GM21723 (cell line): ENCODE results near the gene FJX1.
A peak's percentile ranks its signal among the peaks of the same experiment; 100 is the strongest.

Experiments used
- ATAC-seq: cut with Tn5 transposase; IDR thresholded peaks from one replicate; pipeline ENCODE4 v1.9.1; 2021; ENCODE audit warnings: mild to moderate bottlenecking, moderate library complexity; ENCODE audit not compliant: unreplicated experiment

FJX1 gene

DNA sequence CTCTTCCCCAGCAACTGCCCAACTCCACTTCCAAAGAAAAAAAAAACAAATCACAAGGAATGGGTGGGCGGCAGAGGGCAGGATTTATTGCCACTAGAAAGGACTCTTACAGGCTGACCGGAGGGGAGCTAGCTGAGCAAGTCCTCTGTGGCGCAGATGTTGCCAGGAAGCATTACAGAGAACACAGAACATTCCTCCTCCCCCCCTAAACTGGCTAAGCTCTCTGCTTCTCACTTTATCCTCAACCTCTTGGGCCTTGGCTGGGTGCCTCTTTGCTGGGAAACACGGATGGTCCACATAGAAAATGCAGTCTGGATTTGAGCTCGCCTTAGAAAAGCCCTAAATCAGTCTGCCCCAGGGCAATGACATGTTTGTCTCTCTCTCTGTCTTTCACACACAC lies 12.6 kb upstream of the FJX1 start:
- ATAC-seq, result no peak

DNA sequence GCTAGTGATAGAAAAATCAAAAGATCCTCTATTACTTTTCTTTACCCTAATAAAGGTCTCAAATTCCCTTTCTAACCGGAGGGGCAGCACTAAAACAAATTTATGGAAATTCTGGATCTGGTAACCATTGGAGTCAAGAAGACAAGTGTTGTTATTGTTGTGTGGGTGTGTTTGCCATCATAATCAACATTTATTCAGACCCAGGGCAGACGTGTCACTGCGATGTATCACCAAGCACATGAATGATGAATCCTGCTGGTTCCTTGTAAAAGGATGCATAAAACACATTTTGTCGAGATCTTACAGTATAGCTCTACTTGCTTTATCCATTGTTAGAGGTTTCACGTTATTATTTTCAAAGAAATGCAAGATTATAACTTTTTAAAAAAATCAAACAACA lies 12.1 kb upstream of the FJX1 start:
- no peak for ATAC-seq

DNA sequence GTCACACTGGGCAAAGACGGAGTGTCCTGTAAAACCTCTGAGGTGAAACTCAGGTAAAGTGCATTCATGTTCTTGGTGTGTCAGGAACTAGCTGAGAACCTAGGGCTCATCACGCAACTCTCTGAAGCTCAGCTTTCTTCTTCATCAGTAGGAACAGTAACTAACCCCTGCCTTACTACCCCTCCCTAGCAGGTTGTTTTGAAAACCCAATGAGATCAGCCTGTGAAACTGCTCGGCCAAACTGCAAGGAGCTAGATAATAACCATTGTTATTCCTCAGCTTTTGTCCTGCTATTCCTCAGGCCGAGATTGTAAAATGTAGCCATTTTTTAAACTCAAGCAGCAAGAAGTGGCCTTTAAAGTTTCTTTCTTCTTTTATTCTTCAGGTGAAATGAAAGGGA lies 9.8 kb upstream of the FJX1 start:
- no peak for ATAC-seq

DNA sequence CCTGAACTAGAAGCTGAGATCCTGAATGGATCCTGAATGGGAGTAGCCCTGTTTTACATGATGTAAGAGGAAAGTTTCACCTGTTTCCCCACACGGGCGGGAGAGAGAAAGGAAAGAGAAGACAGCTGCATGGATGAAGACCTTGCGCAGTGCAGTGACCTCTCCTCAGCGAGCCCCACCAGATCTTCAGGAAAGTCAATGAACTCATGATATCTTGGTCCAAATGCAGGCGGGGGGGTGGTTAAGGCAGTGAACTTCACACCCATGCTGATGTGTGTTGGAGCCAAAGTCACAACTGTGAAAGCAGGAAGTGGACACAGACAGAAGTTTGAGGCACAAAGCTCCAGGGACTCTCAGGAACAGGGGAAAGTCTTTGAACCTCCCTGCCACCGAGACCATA lies 8.6 kb upstream of the FJX1 start:
- no peak for ATAC-seq

DNA sequence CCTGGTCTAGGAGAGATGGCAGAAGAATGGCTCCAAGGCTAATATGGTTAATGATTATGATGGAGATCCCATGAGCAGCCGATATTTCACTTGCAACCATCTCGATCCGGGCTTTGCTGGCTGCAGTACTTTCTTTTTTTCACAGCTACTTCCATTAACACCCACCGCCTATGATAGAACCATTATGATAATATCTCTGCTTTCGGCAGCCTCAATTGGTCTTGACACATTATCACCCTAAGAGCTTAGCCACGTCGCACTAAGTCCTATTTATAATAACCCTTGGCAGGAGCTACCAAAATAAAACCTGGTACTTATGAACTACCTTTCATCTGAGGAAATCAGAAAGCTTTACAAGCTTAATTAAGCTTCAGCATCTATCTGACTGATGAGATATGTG lies 7.6 kb upstream of the FJX1 start:
- no peak for ATAC-seq

DNA sequence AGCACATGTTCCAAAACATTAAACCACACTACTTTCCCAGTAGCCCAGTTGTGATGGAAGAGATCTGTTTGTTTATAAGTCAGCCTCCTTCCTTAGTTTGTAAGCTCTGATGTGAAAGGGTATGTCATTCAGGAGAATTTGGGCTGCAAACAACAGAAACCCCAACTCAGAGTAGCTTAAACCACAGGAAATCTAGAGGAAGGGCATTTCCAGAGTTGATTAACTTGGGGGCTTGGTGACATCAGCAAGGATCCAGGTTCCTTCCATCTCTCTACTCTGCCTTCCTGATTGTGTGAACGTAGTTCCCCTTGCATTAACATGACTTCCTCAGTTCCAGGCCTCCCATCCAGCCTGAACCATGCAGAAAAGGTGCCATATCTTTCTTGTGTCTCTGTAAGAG lies 6.5 kb upstream of the FJX1 start:
- no peak for ATAC-seq

DNA sequence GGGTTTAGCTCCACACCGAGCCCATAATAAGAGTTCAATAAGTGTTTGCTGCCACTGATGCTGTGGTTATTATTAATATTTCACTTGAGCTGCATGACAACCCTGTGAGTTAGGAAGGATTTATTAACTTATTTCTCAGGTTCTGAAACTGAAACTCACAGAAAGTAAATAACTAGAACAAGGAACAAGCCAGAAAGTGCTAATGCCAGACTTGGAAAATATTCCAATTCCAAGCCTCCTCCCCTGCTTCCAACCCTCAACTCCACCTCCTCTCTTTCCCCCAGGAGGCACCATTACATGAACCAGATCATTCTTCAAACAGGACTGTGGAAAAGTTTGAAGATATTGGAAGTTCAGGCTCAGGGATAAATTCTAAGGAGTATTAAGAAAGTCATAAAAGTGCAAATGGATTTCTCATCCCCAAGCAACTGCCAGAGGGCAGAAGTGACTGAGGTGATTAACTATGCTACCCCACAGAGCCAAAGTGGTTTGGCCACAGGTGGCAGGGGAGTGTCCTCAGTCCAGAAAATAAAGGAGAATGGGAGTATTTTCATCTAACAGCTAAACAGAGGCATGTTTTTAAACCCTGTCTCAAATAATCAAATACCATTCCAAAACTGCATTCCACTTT lies 3.2 kb upstream of the FJX1 start:
- ATAC-seq, result no peak

DNA sequence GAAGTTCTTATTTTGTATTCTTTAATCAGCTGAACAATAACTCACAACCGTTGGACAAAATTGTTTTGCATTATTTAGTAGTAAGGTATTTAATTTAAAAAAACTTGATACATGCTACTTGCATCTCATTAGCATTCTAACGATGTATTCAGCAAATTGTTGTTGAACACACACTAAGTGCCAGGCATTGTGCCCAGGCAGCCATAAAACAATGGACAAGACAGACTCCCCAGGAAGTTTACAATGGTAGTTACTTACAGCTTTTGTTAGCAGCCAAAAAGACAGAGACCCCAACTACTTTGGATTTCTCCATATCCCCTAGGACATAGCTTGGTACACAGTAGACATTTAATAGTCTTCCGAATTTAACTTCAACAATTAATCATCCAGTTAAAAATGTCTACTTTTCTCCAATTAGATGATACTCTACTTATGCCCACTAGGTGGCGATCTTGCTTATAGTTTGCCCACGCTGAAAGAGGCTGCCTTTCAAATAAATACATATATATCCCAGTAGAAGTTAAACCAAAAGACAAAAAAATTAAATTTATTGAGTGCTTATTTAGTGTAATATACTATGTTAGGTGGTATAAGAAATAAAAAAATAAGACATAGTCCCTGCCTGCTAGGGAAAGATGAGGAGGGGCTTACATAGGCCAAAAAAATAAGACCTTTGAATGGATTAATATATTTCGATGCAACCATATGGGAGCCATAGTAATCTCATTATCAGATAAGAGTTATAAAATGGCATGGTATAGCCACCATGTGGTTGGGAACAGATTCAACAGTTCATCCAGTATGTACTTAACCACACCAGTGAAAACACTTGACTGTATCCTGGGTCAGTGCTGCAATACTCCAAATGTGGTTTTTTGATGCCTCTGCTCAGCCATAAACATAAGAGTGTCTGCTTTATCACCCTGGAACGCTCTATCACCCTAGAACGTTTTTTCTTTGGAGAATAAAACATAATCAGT lies 2.0 kb upstream of the FJX1 start:
- no peak for ATAC-seq

DNA sequence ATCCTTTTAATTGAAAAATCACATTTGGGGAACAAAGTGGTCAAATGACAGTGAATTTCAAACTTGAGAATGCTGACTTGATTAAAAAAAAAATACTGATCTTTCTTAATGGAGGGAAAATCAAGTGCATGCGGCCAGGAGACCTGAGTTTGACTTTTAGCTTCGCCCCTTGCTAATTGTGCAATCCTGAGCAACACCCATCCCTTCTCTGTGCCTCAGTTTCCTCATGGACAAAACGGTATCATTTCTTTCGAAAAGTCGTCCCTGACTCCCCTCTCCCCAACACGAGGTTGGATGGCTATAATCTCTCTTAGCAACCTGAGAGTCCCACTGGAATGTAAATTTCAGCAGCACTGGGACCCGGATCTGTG lies 959 bp upstream of the FJX1 start:
- ATAC-seq, result no peak

DNA sequence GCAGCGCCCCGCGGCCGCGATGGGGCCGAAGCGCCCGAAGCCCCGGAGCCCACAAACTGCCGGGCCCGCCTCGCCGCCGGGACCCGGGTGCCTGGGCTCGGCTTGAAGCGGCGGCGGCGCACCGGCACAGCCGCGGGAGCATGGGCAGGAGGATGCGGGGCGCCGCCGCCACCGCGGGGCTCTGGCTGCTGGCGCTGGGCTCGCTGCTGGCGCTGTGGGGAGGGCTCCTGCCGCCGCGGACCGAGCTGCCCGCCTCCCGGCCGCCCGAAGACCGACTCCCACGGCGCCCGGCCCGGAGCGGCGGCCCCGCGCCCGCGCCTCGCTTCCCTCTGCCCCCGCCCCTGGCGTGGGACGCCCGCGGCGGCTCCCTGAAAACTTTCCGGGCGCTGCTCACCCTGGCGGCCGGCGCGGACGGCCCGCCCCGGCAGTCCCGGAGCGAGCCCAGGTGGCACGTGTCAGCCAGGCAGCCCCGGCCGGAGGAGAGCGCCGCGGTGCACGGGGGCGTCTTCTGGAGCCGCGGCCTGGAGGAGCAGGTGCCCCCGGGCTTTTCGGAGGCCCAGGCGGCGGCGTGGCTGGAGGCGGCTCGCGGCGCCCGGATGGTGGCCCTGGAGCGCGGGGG lies 346 bp downstream of the FJX1 start:
- peak; percentile 50 for ATAC-seq

DNA sequence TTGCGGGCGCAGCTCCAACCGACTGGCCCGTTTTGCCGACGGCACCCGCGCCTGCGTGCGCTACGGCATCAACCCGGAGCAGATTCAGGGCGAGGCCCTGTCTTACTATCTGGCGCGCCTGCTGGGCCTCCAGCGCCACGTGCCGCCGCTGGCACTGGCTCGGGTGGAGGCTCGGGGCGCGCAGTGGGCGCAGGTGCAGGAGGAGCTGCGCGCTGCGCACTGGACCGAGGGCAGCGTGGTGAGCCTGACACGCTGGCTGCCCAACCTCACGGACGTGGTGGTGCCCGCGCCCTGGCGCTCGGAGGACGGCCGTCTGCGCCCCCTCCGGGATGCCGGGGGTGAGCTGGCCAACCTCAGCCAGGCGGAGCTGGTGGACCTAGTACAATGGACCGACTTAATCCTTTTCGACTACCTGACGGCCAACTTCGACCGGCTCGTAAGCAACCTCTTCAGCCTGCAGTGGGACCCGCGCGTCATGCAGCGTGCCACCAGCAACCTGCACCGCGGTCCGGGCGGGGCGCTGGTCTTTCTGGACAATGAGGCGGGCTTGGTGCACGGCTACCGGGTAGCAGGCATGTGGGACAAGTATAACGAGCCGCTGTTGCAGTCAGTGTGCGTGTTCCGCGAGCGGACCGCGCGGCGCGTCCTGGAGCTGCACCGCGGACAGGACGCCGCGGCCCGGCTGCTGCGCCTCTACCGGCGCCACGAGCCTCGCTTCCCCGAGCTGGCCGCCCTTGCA lies 1.0 kb downstream of the FJX1 start:
- ATAC-seq, result peak; percentile 33

DNA sequence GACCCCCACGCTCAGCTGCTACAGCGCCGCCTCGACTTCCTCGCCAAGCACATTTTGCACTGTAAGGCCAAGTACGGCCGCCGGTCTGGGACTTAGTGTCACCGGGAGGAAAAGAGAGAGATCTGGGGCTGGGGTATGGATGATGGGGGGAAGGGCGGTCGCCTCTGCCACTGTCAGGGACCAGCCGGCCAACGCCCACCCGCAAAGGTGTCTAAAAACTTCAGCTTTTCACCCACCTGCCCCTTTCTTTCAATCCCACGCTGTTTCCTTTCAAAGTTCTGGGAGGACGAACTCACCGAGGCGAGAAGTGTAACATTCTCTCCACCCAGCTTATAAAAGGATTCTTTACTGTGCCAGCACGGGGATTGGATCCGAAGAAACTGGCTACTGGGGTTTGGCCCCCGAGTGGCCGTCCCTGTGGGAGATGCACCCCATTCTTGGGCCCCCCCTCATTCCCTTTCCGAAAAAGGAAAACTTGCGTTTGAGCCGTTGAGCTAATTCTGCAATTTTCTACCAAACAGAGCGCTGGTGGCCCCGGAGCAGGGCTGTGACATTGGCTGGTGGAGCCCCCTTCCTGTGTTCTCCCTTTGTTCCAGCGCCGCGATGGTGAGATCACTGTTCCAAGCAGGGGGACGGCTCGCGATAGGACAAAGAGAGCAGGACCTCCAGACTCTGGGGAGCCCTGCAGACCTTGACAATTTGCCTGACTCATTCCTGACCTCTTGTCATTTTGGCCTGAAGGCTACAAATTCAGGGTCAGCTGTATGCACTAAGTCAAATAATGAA lies 1.8 kb downstream of the FJX1 start:
- no peak for ATAC-seq

DNA sequence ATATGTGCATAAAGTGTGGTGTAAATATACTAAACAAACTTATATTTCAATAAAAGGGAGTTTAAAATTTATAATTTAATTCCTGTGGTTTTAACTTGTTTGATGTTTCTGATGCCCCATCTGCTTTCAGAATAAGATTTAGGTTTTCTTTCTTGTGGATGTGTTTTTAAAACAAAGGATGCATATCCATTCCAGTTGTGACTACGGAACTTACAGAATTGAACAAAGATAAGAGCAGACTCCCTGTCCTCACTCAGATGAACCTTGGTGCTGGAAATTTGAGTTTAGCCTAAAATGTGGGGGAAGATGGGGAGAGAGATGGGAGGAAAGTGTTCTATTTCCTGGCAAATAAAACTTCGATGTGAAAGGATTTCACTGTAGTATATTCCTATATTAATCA lies 2.5 kb downstream of the FJX1 start:
- ATAC-seq, result no peak

DNA sequence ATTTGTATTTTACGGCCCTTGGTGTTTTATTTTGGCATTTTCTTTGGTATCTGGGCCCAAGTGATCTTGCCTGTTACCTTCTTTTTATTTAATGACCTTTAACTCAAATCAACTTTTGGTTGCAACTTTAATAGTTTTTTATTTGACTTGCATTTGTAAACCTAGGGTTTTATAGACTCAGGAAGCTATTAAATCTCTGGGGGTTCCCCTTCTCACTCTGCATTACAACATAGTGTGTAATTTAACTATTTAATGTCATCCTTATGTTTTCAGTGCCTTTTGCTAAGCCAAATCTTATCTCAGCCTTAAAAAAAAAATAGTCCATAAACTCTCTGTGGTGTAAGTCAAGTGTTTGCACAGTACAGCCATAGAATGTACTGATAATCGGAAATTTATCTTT lies 3.4 kb downstream of the FJX1 start:
- no peak for ATAC-seq

DNA sequence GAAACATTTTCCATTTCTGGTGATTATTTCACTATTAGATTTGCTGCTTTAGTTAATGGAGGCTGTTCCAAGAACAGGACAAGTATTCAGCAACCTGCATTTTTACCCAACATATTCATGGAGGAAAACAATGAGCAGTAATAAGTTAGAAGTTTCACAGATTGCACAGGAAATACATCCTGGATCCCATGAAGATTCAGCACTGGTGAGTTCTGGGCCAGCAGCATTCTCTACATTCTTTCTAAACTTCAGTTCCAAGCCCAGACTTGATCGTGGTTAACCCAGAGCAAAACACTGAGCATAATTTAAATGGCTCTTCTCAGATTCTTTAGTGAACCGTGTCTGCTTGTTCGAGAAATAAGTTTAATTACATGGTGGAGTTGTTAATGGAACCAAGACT lies 3.8 kb downstream of the FJX1 start:
- no peak for ATAC-seq

DNA sequence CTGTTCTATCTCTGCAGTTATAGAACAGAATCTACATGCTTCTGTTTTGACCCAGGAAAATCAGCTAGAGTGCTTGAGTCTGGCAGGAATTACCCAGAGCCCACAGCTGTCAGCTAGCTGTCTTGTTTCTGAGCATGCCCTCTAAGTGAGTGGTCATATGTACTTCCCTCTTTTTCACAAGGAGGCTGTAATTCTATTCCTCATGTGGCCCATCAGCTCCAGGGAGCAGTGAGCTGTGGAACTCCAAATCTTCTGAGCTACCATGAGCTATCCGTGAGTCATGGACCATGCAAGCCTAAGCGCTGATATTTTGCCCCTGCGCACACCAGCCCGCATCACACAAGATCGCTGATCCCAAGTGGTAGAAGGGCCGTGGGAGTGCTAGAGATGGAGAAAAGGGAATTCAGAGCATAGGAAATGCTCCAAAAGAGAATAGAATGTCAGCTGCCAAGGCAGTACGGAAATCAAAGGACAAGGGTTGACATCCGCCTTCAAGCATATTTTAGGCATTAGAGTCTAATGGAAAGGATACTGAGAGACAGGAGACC lies 5.4 kb downstream of the FJX1 start:
- no peak for ATAC-seq

DNA sequence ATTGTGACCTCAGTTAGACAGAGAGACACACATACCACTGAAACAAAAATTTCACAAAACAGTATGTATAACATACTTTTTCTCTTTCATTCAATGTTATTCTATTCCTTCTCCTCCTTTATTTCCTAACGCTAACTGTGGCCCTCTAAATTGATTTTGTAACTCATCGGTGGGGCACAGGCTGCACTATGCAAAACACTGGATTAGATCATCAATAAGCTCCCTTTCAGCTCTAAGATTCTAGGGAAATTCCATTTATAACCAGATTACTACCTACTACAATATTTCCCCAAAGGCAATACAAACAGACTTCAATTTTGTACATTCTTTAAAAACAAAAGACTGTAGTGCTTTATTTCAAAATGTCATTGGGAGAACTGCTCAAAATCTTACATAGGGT lies 6.1 kb downstream of the FJX1 start:
- no peak for ATAC-seq

DNA sequence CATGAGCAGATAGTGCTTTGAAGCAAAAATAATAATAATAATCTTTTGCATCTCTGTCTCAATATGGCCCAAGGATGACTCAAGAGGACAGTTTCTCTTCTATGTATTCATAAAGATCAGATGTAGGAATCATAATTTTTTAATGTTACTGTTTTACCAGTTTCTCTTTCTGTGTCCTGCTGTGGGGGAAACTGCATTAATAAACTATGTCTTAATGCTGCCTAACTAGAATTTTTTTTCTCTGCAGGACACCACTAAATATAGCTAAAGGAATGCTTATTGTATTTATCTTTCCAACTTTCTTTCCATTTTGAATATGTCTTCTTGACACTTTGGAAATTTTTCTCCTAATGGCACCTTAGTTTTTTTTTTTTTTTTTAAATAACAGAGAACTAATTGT lies 6.5 kb downstream of the FJX1 start:
- ATAC-seq, result no peak

DNA sequence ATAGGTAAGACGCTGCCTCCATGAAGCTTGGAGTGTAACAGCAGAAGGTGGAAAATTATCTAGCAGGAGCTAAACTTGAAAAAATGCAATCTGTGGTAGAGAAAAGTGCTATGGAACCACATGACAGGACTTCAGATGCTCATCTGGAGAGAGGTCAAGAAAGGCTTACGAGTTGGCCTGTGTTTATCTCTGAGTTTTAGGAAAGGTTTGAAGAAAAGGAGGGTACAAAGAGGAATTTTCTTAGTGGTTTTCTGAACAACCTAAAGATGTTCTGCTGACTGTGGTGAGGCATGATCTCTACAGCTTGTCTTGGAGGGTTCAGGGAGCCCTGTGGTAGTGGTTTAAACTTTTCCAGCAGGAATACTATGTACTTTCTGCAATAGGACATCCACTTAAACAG lies 8.2 kb downstream of the FJX1 start:
- no peak for ATAC-seq

DNA sequence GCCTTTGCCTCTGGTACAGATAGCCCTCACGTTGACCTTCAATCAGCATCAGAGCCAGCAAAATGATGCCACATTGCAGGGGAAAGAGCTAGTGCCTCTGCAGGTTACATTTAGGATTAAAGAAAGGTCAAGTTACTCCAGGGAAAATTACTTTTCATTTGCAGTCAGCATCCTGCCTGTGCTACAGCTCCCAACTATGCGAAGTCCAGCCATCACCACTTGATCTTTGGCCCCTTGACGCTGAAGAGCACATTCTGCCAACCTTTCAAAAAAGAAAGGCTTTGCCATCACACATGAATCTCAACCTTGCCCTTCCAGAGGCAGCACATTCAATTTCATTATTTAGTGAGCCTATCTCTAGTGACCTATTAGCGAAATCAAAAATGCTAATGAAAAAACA lies 11.3 kb downstream of the FJX1 start:
- no peak for ATAC-seq
